Measurements from ENCODE around the gene CST9.

Gene CST9

DNA sequence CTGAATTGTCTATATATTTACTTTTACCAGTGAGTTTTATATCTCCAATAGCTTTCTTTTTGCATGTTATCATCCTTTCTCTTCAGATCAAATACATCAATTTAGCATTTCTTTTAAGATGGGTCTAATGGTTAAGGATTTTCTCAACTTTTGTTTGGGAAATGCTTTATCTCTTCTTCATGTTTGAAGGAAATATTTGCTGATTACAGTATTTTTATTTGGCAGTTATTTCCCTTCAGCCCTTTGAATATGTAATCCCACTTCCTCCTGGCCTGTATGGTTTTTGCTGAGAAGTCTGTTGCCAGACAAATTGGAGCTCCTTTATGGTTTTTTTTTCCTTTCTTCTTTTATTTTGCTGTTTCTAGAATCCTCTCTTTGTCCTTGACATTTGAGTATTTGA lies 30.7 kb downstream of the CST9 start:
- no peaks in the 10 kb centered on the region for H3K9me3 ChIP-seq (ENCODE audit: control insufficient read depth, low read length)
- no peak overlapping the region for H3K27ac ChIP-seq
- no peak overlapping the region for H3K4me3 ChIP-seq (ENCODE audit: low read depth, low read length)
- no peak for TF ChIP-seq CTCF (IDR thresholded peaks at IDR 0.05)
- H3K9ac ChIP-seq: no peak overlapping the region
- H3K4me1 ChIP-seq: no peaks in the 10 kb centered on the region
- no peaks in the 10 kb centered on the region for H3K79me2 ChIP-seq
- H3K36me3 ChIP-seq (ENCODE audit: control insufficient read depth, insufficient read depth, low read length): no peaks in the 10 kb centered on the region
- no peak overlapping the region for H3K4me2 ChIP-seq (ENCODE audit: low read length)
- H3K27me3 ChIP-seq (ENCODE audit: control insufficient read depth, insufficient read depth, low read length): no peaks in the 10 kb centered on the region
- no peak overlapping the region for H2AFZ ChIP-seq

GRCh38 chr20:23570178-23570760 lies 35.4 kb downstream of the CST9 start:
- Histone ChIP-seq H3K79me2 (no peaks in the 10 kb centered on the region), H3K27me3 (ENCODE audit: control insufficient read depth, insufficient read depth, low read length) (no peaks in the 10 kb centered on the region), H3K9me3 (ENCODE audit: control insufficient read depth, low read length) (no peaks in the 10 kb centered on the region), H3K36me3 (ENCODE audit: control insufficient read depth, insufficient read depth, low read length) (no peaks in the 10 kb centered on the region), H3K4me2 (ENCODE audit: low read length) (no peak overlapping the region), H3K9ac (no peak overlapping the region), H3K27ac (no peak overlapping the region), H2AFZ (no peak overlapping the region), H3K4me3 (ENCODE audit: low read depth, low read length) (no peak overlapping the region), H3K4me1 (no peaks in the 10 kb centered on the region)
- TF ChIP-seq CTCF (IDR thresholded peaks at IDR 0.05): no peak

- H3K4me2 ChIP-seq (ENCODE audit: low read length): no peak overlapping the region
- no peaks in the 10 kb centered on the region for H3K27me3 ChIP-seq (ENCODE audit: control insufficient read depth, insufficient read depth, low read length)
- no peak overlapping the region for H2AFZ ChIP-seq
- no peaks in the 10 kb centered on the region for H3K36me3 ChIP-seq (ENCODE audit: control insufficient read depth, insufficient read depth, low read length)
- no peak overlapping the region for H3K9ac ChIP-seq
- no peak for TF ChIP-seq CTCF (IDR thresholded peaks at IDR 0.05)
- H3K4me3 ChIP-seq (ENCODE audit: low read depth, low read length): no peak overlapping the region
- no peaks in the 10 kb centered on the region for H3K9me3 ChIP-seq (ENCODE audit: control insufficient read depth, low read length)
- H3K4me1 ChIP-seq: no peaks in the 10 kb centered on the region
- no peaks in the 10 kb centered on the region for H3K79me2 ChIP-seq
- no peak overlapping the region for H3K27ac ChIP-seq
Measured at GRCh38 chr20:23569570-23569969, 36.1 kb downstream of the CST9 start.

DNA sequence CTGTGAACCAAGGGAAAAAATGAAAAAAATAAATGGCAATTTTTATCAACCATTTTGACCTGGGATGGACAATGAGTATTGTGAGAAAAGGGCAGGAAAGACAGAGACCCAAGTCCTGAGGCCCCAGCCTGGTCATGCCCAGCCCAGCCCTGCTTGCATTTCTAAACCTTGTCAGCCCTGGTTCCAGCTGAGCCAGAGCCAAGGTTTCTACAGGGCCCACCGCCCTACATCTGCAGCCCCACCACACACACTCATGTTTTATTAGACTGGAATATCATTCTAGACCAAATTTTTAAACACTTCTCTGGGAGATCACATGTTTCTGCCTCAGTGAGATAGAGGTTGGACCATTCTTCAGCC lies 36.8 kb downstream of the CST9 start:
- Histone ChIP-seq H3K4me3 (ENCODE audit: low read depth, low read length) (no peak overlapping the region), H3K9me3 (ENCODE audit: control insufficient read depth, low read length) (no peaks in the 10 kb centered on the region), H3K27me3 (ENCODE audit: control insufficient read depth, insufficient read depth, low read length) (no peaks in the 10 kb centered on the region), H3K36me3 (ENCODE audit: control insufficient read depth, insufficient read depth, low read length) (no peaks in the 10 kb centered on the region), H3K9ac (no peak overlapping the region), H3K27ac (no peak overlapping the region), H3K4me2 (ENCODE audit: low read length) (no peak overlapping the region), H3K4me1 (no peaks in the 10 kb centered on the region), H3K79me2 (no peaks in the 10 kb centered on the region), H2AFZ (no peak overlapping the region)
- no peak for TF ChIP-seq CTCF (IDR thresholded peaks at IDR 0.05)

DNA sequence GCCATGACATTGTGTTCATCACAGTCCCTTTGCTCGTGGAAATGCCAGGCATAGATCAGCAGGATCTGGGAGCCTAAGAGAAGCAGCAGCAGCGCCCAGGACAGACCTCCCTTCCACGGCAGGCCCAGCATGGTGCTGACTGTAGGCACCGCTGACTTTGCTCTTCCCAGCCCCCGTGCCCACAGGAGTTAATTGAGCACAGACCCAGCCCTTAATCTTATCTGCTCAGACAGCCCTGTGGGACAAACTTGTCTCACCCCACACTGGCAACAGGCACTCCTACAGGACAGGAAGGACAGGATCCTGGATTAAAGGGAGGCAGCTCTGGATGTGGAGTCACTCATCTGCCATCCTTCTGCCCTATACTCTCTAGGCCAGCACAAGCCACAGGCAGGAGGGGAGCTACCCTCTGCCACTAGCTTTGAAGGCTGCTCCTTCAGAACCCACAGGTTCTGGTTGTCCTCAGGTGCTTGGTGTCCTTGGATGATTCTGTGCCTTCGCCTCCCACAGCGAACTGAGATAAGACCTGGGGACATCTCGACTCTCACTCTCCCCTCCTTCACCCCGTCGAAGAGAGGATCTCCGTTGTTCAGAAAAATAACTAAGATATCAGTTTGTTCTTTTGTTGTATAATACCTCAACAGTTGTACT lies 37.3 kb downstream of the CST9 start, which contains the start of gene CST9L:
CST9L (minus strand) TSS at position 165 of the 651 bp plus-strand sequence; CDS start at position 131, 34 bp downstream.
- Histone ChIP-seq H3K4me2 (ENCODE audit: low read length) (no peak within 1 kb of the TSS), H3K4me3 (ENCODE audit: low read depth, low read length) (no peak within 1 kb of the TSS), H2AFZ (no peak within 1 kb of the TSS), H3K4me1 (no peaks in the 10 kb centered on the region), H3K27me3 (ENCODE audit: control insufficient read depth, insufficient read depth, low read length) (no peaks in the 10 kb centered on the region), H3K79me2 (no peaks in the 10 kb centered on the region), H3K27ac (no peak within 1 kb of the TSS), H3K9me3 (ENCODE audit: control insufficient read depth, low read length) (no peaks in the 10 kb centered on the region), H3K36me3 (ENCODE audit: control insufficient read depth, insufficient read depth, low read length) (no peaks in the 10 kb centered on the region), H3K9ac (no peak within 1 kb of the TSS)
- no peak for TF ChIP-seq CTCF (IDR thresholded peaks at IDR 0.05)
